Measurements from ENCODE around the gene BCL2. TPM values are rescaled to one million over a fixed set of nuclear protein-coding genes. Genes with fewer than 3 reads are reported as not detected.

Gene BCL2
- total RNA-seq, 1 experiment from 2014 or later, result 1.3 TPM

- no peak overlapping the region for H2AFZ ChIP-seq (ENCODE audit: low read length)
- no peak overlapping the region for H4K5ac ChIP-seq (ENCODE audit: insufficient read length, low read depth, low read length)
- Mint-ChIP-seq H3K9me3 (peaks cover 13 to 14% of the 10 kb centered on the region in 2 experiments; a peak in 4 of 5 replicates), H3K27me3 (ENCODE audit: low read depth) (peaks cover 3% of the 10 kb centered on the region), H3K36me3 (ENCODE audit: insufficient read depth in 1 of 3, low read depth in 3 of 3) (peaks cover 0 to 5% (median 2%) of the 10 kb centered on the region in 3 experiments; a peak in 1 of 7 replicates), H3K4me1 (no peaks in the 10 kb centered on the region), H3K4me3 (no peak overlapping the region), H3K27ac (no peak overlapping the region)
- TF ChIP-seq CTCF (conservative IDR thresholded peaks at IDR 0.05), result no peak
- H3K4me2 ChIP-seq (ENCODE audit: insufficient read depth, insufficient read length, low read length), result no peak overlapping the region
- no peak overlapping the region for H2BK15ac ChIP-seq (ENCODE audit: low read depth, low read length)
- H3K79me1 ChIP-seq (ENCODE audit: insufficient read depth, low read depth, low read length, poor library complexity, severe bottlenecking), result no peaks in the 10 kb centered on the region
- H4K91ac ChIP-seq (ENCODE audit: insufficient read length, low read depth, low read length), result no peak overlapping the region
- H2BK120ac ChIP-seq (ENCODE audit: low read depth, low read length, poor library complexity, severe bottlenecking), result no peak overlapping the region
- H2BK5ac ChIP-seq (ENCODE audit: insufficient read length, low read length), result no peak overlapping the region
- no peak overlapping the region for H3K9ac ChIP-seq (ENCODE audit: extremely low read depth, insufficient read length, low read length)
- H2BK20ac ChIP-seq (ENCODE audit: low read depth, low read length, poor library complexity, severe bottlenecking), result no peak overlapping the region
- H3K56ac ChIP-seq (ENCODE audit: insufficient read length, low read depth, low read length), result no peak overlapping the region
- H3K4me1 ChIP-seq (ENCODE audit: insufficient read depth, low read length), result no peaks in the 10 kb centered on the region
- H2AK5ac ChIP-seq (ENCODE audit: insufficient read length, low read length), result no peak overlapping the region
- H3K23me2 ChIP-seq (ENCODE audit: insufficient read length, low read depth, low read length, poor library complexity, severe bottlenecking), result no peaks in the 10 kb centered on the region
- no peaks in the 10 kb centered on the region for H3K9me3 ChIP-seq (ENCODE audit: control insufficient read depth, low read depth, low read length)
- H3K27ac ChIP-seq (ENCODE audit: insufficient read length, low read depth, low read length), result no peak overlapping the region
- no peak overlapping the region for H3T11ph ChIP-seq (ENCODE audit: low read length)
- WGBS (ENCODE audit: extremely low coverage, insufficient read length, low lambda C conversion rate), result no CpG with 5 or more reads among the region's 2 CpGs
- H3K23ac ChIP-seq (ENCODE audit: insufficient read length, low read depth, low read length), result no peak overlapping the region
- no peak overlapping the region for H3K18ac ChIP-seq (ENCODE audit: insufficient read length, low read depth, low read length)
- no peak for DNase-seq
- H2BK12ac ChIP-seq (ENCODE audit: insufficient read length, low read depth, low read length), result no peak overlapping the region
- H3K4ac ChIP-seq (ENCODE audit: low read depth, low read length), result no peak overlapping the region
- no peaks in the 10 kb centered on the region for H4K20me1 ChIP-seq (ENCODE audit: control insufficient read depth, insufficient read depth, insufficient read length)
- no peak overlapping the region for H4K8ac ChIP-seq (replicated peaks; ENCODE audit: insufficient read length, low read depth, low read length)
- no peaks in the 10 kb centered on the region for H3K79me2 ChIP-seq (ENCODE audit: insufficient read depth, low read length)
- H3K27me3 ChIP-seq (ENCODE audit: insufficient read depth, low read length), result no peaks in the 10 kb centered on the region
- no peak overlapping the region for H3K14ac ChIP-seq (ENCODE audit: insufficient read depth, low read length)
These were observed 98.7 kb downstream of the BCL2 start for GRCh38 chr18:63220903-63221302.

Measured in H9 (cell line).